Measurements from ENCODE around the gene RSBN1.

DNA sequence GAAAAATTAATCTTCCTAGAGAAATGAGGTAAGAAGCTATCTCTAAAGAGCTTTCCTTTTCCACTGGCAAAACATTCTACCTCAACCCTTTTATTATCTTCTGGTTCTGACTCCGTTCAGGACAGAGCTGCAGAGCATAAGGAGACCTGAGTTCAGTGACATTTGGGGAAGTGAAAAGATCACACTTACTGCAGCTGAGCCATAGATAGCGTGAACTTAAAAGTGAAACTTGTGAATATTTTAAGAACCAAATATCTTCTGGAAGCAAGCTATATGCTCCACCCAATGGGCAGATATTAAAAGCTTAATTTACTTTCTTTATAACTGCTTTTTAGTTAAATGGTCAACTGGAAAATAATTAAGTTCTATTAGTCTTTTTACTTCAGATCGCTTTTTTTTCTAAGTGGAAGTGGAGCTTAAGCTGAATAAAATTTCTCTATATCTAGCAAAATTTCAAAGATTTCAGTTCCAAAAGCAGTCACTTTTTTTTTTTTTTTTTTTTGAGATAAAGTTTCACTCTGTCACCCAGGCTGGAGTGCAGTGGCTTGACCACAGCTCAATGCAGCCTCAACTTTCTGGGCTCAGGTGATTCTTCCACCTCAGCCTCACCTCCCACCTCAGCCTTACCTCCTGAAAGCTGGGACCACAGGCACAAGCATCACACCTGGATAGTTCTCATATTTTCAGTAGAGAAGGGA lies 47.4 kb upstream of the RSBN1 start:
- TF ChIP-seq, protein P1, sequence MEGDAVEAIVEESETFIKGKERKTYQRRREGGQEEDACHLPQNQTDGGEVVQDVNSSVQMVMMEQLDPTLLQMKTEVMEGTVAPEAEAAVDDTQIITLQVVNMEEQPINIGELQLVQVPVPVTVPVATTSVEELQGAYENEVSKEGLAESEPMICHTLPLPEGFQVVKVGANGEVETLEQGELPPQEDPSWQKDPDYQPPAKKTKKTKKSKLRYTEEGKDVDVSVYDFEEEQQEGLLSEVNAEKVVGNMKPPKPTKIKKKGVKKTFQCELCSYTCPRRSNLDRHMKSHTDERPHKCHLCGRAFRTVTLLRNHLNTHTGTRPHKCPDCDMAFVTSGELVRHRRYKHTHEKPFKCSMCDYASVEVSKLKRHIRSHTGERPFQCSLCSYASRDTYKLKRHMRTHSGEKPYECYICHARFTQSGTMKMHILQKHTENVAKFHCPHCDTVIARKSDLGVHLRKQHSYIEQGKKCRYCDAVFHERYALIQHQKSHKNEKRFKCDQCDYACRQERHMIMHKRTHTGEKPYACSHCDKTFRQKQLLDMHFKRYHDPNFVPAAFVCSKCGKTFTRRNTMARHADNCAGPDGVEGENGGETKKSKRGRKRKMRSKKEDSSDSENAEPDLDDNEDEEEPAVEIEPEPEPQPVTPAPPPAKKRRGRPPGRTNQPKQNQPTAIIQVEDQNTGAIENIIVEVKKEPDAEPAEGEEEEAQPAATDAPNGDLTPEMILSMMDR (IDR thresholded peaks at IDR 0.05): no peak
- TF ChIP-seq POLR2A (IDR thresholded peaks at IDR 0.05): no peak

All from lower leg skin (tissue), 3 donors.